GM12875 (cell line): ENCODE results near the gene PCDHGB2.
A peak's percentile ranks its signal among the peaks of the same experiment; 100 is the strongest.
"Not testable (repeated sequence)": the region's sequence is repeated elsewhere in the genome, so short reads cannot be mapped to it uniquely, and the experiment has no call there.

ENCODE experiments used
- H3K4me3 ChIP-seq: one replicate; pipeline ENCODE4 v1.5.1; 2011; ENCODE audit warnings: low read depth, low read length, control low read depth
- TF ChIP-seq, protein P1 (sequence below): IDR thresholded peaks from 2 replicates; pipeline ENCODE4 v1.5.1; 2011; ENCODE audit warnings: low read depth, mild to moderate bottlenecking, control low read depth, inconsistent platforms, low read length, moderate library complexity, borderline replicate concordance; ENCODE audit not compliant: insufficient read depth

Gene PCDHGB2

DNA sequence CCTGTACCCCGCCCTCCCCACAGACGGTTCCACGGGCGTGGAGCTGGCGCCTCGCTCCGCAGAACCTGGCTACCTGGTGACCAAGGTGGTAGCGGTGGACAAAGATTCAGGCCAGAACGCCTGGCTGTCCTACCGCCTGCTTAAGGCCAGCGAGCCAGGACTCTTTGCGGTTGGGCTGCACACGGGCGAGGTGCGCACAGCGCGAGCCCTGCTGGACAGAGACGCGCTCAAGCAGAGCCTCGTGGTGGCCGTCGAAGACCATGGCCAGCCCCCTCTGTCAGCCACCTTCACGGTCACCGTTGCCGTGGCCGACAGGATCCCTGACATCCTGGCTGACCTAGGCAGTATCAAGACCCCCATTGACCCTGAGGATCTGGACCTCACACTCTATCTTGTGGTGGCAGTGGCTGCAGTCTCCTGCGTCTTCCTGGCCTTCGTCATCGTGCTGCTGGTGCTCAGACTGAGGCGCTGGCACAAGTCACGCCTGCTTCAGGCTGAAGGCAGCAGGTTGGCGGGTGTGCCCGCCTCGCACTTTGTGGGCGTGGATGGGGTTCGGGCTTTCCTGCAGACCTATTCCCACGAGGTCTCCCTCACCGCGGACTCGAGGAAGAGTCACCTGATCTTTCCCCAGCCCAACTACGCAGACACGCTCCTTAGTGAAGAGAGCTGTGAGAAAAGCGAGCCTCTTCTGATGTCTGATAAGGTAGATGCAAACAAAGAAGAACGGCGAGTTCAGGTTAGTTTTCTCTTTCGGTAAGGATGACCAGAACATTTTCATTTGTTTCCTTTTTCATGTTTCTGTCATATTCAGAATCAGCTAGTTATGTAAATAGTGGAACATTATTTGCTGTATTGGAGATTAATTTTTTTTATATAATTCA, 6.5 kb downstream of the PCDHGB2 start:
- H3K4me3 ChIP-seq = no peak overlapping the region
- TF ChIP-seq, protein P1, sequence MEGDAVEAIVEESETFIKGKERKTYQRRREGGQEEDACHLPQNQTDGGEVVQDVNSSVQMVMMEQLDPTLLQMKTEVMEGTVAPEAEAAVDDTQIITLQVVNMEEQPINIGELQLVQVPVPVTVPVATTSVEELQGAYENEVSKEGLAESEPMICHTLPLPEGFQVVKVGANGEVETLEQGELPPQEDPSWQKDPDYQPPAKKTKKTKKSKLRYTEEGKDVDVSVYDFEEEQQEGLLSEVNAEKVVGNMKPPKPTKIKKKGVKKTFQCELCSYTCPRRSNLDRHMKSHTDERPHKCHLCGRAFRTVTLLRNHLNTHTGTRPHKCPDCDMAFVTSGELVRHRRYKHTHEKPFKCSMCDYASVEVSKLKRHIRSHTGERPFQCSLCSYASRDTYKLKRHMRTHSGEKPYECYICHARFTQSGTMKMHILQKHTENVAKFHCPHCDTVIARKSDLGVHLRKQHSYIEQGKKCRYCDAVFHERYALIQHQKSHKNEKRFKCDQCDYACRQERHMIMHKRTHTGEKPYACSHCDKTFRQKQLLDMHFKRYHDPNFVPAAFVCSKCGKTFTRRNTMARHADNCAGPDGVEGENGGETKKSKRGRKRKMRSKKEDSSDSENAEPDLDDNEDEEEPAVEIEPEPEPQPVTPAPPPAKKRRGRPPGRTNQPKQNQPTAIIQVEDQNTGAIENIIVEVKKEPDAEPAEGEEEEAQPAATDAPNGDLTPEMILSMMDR = no peak

DNA sequence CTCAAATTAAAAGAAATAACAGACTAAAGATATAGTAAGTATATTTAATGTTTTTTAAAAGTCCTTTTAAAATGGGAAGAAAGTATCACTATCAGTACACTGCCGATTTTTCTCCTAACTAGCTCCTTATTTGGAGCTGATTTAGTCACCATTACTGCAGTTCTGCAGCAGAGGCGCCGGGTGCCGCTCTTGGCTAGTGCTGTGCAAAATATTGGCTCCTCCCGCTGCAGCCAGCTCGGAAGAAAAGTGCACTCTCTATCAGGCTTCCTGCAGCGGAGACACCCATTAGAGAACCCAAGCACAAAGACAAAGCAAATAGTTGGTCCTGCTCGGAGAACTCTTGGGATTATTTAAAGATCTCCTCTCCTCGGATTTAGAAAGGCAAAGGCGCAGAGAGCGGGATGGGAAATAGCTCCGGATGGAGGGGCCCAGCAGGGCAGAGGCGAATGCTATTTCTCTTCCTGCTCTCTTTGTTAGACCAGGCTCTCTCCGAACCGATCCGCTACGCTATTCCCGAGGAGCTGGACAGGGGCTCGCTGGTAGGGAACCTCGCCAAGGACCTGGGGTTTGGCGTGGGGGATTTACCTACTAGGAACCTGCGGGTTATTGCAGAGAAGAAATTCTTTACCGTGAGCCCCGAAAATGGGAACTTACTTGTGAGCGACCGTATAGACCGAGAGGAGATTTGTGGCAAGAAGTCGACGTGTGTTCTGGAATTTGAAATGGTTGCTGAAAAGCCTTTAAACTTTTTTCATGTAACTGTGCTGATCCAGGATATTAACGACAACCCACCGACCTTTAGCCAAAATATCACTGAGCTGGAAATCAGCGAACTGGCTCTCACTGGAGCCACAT, 10.4 kb downstream of the PCDHGB2 start, which contains the start of gene PCDHGB3:
Gene PCDHGB3 (plus strand): TSS at position 249 of the 855 bp plus-strand sequence. CDS start 153 bp downstream, at position 402.
- TF ChIP-seq, protein P1 = peak; percentile 31; the same call in 1 of the 2 replicates

DNA sequence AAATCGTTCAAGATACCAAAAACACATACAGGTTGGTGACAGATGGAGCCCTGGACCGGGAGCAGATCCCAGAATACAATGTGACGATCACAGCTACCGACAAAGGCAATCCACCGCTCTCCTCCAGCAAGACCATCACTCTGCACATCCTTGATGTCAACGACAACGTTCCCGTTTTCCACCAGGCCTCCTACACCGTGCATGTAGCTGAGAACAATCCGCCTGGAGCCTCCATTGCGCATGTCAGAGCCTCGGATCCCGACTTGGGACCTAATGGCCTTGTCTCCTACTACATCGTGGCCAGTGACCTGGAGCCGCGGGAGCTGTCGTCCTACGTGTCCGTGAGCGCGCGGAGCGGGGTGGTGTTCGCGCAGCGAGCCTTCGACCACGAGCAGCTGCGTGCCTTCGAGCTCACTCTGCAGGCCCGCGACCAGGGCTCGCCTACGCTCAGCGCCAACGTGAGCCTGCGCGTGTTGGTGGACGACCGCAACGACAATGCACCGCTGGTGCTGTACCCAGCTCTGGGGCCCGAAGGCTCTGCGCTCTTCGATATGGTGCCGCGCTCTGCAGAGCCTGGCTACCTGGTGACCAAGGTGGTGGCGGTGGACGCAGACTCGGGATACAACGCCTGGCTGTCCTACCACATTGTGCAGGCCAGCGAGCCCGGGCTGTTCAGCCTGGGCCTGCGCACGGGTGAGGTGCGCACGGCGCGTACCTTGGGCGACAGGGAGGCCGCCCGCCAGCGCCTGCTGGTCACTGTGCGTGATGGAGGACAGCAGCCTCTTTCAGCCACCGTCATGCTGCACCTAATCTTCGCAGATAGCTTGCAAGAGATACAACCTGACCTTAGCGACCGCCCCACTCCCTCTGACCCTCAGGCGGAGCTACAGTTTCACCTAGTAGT, 12.0 kb downstream of the PCDHGB2 start:
- H3K4me3 ChIP-seq = no peak overlapping the region
- TF ChIP-seq, protein P1 = no peak

More for the DNA sequence above, 10.4 kb downstream of the PCDHGB2 start, which contains the start of gene PCDHGB3:
- no peak within 1 kb of the TSS for H3K4me3 ChIP-seq

DNA sequence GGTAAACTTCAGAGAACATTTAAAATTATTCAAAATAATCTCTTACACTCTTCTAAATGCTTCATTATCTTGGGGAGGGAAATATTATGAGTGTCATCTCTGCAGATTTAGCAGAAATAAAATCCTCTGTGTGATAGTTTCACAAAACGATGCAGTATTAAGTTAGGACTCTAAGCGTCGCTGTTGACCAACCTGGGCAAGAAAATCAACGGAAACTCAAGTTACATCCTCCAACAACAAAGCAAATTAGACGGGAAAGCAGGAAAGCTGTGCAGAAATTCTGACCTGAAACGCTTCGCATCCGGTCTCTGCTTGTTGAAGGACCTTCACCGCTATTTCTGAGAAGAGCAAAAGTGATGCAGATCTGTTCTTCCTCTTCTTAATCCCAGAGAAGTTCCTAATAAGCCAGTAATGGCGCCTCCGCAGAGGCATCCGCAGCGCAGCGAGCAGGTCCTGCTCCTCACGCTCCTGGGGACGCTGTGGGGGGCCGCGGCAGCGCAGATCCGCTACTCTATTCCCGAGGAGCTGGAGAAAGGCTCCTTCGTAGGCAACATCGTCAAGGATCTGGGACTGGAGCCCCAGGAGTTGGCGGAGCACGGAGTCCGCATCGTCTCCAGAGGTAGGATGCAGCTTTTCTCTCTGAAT, 14.0 kb downstream of the PCDHGB2 start, which contains the start of gene PCDHGA6:
Gene PCDHGA6 (plus strand): TSS at position 219 of the 645 bp plus-strand sequence. CDS start 193 bp downstream, at position 412.
- no peak within 1 kb of the TSS for H3K4me3 ChIP-seq
- TF ChIP-seq, protein P1 = peak; percentile 24; the same call in 1 of the 2 replicates

DNA sequence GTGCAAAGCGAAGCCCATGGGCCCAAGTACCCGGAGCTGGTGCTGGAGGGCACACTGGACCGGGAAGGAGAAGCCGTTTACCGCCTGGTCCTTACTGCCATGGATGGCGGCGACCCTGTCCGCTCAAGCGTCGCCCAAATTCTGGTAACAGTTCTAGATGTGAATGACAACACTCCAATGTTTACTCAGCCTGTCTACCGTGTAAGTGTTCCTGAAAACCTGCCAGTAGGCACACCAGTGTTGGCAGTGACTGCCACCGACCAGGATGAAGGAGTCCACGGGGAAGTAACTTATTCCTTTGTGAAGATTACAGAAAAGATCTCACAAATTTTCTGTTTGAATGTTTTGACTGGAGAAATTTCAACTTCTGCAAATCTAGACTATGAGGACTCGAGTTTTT, 14.8 kb downstream of the PCDHGB2 start:
- no peak overlapping the region for H3K4me3 ChIP-seq
- TF ChIP-seq, protein P1 = no peak

DNA sequence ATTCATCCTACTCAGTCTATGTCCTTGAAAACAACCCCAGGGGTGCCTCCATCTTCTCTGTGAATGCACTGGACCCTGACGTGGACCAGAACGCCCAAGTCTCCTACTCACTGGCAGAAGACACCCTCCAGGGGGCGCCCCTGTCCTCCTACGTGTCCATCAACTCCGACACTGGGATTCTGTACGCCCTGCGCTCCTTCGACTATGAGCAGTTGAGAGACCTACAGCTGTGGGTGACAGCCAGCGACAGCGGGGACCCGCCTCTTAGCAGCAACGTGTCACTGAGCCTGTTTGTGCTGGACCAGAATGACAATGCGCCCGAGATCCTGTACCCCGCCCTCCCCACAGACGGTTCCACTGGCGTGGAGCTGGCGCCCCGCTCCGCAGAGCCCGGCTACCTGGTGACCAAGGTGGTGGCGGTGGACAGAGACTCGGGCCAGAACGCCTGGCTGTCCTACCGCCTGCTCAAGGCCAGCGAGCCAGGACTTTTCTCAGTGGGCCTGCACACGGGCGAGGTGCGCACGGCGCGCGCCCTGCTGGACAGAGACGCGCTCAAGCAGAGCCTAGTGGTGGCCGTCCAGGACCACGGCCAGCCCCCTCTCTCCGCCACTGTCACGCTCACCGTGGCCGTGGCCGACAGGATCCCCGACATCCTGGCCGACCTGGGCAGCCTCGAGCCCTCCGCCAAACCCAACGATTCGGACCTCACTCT, 15.8 kb downstream of the PCDHGB2 start:
- H3K4me3 ChIP-seq = not testable (repeated sequence)
